GM23248 (cell line): ENCODE data around the gene SYNPO2.

Experiments used
- EZH2 ChIP-seq: fragments of 200-600 bp; sonication (generic); IDR thresholded peaks from 2 replicates; pipeline ENCODE4 v1.6.1; 2018; ENCODE audit warnings: antibody characterized with exemption, mild to moderate bottlenecking; ENCODE audit not compliant: insufficient read depth, poor library complexity, severe bottlenecking
- EZH2phosphoT487 ChIP-seq: fragments of 200-600 bp; sonication (generic); IDR thresholded peaks from 2 replicates; pipeline ENCODE4 v1.6.1; 2018; ENCODE audit warnings: antibody characterized with exemption, moderate library complexity, mild to moderate bottlenecking, low read depth; ENCODE audit not compliant: insufficient read depth

GRCh38 chr4:119028296-119028695, 139.6 kb downstream of the SYNPO2 start:
- TF ChIP-seq EZH2 (no peak), EZH2phosphoT487 (no peak)
